IgD-negative memory B cell (primary cell): ENCODE data around the gene CDKN3. TPM values are rescaled to one million over a fixed set of nuclear protein-coding genes. Genes with fewer than 3 reads are reported as not detected.

Experiments used
- H3K27ac Mint-ChIP-seq, 3 donors: one replicate each; pipeline ENCODE4 v1.8.0; 2020 to 2022; ENCODE audit warnings: mild to moderate bottlenecking in 3 of 3, mixed read lengths in 3 of 3, moderate library complexity in 1 of 3
- H3K27me3 Mint-ChIP-seq: one replicate; pipeline ENCODE4 v1.8.0; 2021; ENCODE audit warnings: mixed read lengths
- H3K36me3 Mint-ChIP-seq: one replicate; pipeline ENCODE4 v1.8.0; 2020; ENCODE audit warnings: mild to moderate bottlenecking, mixed read lengths
- H3K4me1 Mint-ChIP-seq, 3 donors: one replicate each; pipeline ENCODE4 v1.8.0; 2020 to 2022; ENCODE audit warnings: mixed read lengths in 3 of 3, mild to moderate bottlenecking in 1 of 3
- H3K4me3 Mint-ChIP-seq, 4 donors: one replicate each; pipeline ENCODE4 v1.8.0; 2020 to 2022; ENCODE audit warnings: mild to moderate bottlenecking in 4 of 4, mixed read lengths in 4 of 4, moderate library complexity in 3 of 4
- H3K9me3 Mint-ChIP-seq, 3 donors: one replicate each; pipeline ENCODE4 v1.8.0; 2020 to 2021; ENCODE audit warnings: mixed read lengths in 3 of 3, mild to moderate bottlenecking in 1 of 3
- polyA plus RNA-seq: library from polyadenylated mRNA; unstranded; fragments of 300-500 nt; fragmentation: Illumina TruSeq; gene quantifications from one replicate; pipeline ENCODE4 v1.2.3, GENCODE V29; 2021

The CDKN3 gene, protein sequence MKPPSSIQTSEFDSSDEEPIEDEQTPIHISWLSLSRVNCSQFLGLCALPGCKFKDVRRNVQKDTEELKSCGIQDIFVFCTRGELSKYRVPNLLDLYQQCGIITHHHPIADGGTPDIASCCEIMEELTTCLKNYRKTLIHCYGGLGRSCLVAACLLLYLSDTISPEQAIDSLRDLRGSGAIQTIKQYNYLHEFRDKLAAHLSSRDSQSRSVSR
- polyA plus RNA-seq: not detected

DNA sequence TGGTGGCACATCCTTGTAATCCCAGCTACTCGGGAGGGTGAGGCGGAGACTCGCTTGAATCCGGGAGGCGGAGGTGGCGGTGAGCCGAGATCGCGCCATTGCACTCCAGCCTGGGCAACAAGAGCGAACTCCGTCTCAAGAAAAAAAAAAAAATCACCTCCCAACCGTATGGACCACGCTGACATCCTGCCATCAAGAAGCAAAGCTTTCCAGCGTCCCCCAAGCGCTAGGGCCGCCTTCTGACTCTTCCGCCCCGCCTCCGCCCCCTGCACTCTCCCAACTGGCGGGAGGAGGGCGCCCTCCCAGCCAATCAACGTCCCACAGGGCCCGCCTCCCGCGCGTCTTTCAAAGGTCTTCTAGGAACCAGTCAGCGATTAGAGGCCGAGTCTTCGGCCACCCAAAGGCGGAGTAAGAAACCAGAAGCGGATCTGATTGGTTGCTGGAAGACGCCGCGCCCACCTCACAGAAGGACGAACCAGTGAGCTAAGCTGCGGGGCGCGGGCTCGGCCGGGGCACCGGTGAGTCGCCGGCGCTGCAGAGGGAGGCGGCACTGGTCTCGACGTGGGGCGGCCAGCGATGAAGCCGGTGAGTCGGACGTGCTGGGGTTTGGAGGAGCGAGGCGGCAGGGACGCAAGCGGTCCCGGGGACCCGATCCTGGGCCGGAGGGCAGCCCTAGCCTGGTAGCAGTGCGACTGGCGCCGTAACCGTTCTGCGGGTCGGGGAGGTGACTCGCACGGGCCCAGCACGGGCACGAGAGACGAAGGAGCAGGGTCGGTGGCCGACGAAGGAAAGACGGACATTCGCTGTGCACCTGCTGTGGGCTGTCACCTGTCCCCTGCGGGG lies at the start of gene CDKN3:
CDKN3 (plus strand) TSS at position 515 of the 843 bp plus-strand sequence; CDS start at position 577, 62 bp downstream.
- peak within 1 kb of the TSS; percentile 88 to 94 (median 91) for H3K4me3 Mint-ChIP-seq
- H3K36me3 Mint-ChIP-seq: no peaks in the 10 kb centered on the region
- no peaks in the 10 kb centered on the region for H3K27me3 Mint-ChIP-seq
- H3K4me1 Mint-ChIP-seq: peaks cover 6 to 17% (median 11%) of the 10 kb centered on the region in 3 donors
- H3K9me3 Mint-ChIP-seq: no peaks in the 10 kb centered on the region
- peak within 1 kb of the TSS; percentile 71 to 92 (median 88) for H3K27ac Mint-ChIP-seq

DNA sequence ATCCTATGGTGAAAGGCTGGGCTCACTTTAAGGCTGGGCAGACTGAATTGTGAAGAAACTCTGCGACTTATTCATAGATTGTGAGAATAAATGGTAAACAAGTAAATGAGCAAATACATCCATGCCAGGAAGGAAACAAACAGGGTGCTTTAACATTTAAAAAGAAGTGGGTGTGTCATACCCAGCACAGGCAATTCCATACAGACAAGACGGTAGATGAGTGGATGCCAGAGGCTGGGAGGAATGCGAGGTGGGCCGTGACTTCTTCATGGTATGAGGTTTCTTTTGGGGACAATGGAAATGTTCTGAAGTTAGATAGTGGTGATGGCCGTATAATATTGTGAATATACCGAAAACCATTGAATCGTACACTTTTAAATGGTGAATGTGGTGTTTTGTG lies 49.8 kb upstream of the CDKN3 start:
- peaks cover 0 to 6% (median 0%) of the 10 kb centered on the region in 3 donors for H3K4me1 Mint-ChIP-seq
- peaks cover 14% of the 10 kb centered on the region for H3K27me3 Mint-ChIP-seq
- H3K9me3 Mint-ChIP-seq: peaks cover 0 to 2% (median 0%) of the 10 kb centered on the region in 3 donors
- H3K4me3 Mint-ChIP-seq: no peak overlapping the region
- no peak overlapping the region for H3K27ac Mint-ChIP-seq
- no peaks in the 10 kb centered on the region for H3K36me3 Mint-ChIP-seq

DNA sequence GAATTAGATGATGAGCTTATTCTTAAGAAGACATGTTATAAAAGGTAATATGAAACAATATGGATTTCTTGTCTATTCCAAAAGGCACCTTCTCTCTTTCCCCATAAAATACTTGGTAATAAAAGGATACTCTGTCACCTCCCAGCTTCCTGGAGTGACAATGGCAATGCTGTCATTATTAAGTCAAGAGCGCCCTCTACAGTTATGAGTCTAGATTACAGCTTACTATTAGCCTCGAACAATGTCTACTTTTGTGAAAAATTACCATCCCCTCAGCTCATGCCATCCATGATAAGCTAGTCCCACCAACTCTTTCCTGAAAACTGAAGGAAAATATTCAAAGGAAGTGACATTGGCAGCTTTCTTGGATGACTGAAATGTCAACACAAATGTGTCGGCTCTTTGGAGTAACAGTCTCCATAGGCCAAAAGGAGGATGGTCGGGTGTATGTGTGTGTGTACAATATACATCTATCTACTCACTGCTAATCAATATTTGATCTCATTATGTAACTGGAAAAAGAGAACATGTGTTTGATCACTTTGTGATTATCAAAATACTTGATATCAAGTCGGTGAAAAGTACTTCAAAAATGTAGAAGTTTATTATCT lies 48.7 kb upstream of the CDKN3 start:
- Mint-ChIP-seq H3K36me3 (no peaks in the 10 kb centered on the region), H3K27me3 (peaks cover 14% of the 10 kb centered on the region), H3K9me3 (peaks cover 0 to 2% (median 0%) of the 10 kb centered on the region in 3 donors), H3K27ac (no peak overlapping the region), H3K4me3 (no peak overlapping the region), H3K4me1 (peaks cover 0 to 6% (median 0%) of the 10 kb centered on the region in 3 donors)

DNA sequence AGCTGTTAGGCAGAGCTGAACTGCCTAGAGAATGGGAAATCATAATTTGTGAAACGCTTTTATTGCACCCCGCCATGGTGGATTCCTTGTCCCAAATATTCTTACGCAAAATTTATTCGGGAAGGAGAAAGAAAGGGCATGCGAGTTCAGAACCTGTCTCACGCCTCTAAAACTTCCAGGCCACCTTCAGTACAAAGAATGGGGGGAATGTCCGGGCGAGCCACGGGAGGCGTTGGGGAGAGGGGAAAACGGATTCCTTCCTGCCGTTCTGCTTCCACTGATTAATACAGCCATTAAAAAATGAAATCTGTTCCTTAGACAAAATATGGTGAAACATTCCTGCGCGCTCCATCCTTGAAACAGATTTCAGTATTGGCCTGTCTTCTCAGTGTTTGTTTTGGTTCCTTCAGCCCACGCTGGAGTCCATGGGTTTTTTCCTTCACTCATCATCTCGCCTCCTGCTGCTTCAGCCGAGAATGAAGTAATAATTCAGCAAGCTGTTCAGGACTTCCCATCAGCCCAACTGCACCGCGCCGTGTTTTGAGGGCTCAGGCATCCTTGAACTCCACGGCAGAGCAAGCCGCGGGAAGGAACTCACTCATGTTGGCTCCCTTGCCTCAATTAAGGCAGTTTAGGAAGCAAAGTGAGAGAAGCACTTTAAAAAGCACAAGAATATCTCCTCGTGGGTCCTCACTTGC lies 47.7 kb upstream of the CDKN3 start:
- H3K27me3 Mint-ChIP-seq: peaks cover 14% of the 10 kb centered on the region
- no peak overlapping the region for H3K27ac Mint-ChIP-seq
- peaks cover 0 to 2% (median 0%) of the 10 kb centered on the region in 3 donors for H3K9me3 Mint-ChIP-seq
- no peaks in the 10 kb centered on the region for H3K36me3 Mint-ChIP-seq
- H3K4me1 Mint-ChIP-seq: peaks cover 0 to 6% (median 0%) of the 10 kb centered on the region in 3 donors
- no peak overlapping the region for H3K4me3 Mint-ChIP-seq

- Mint-ChIP-seq H3K4me3 (no peak overlapping the region), H3K36me3 (no peaks in the 10 kb centered on the region), H3K9me3 (peaks cover 1 to 6% (median 2%) of the 10 kb centered on the region in 3 donors), H3K27ac (no peak overlapping the region), H3K27me3 (peaks cover 18% of the 10 kb centered on the region), H3K4me1 (peaks cover 0 to 3% (median 0%) of the 10 kb centered on the region in 3 donors)
Observed at GRCh38 chr14:54349713-54350112, 47.1 kb upstream of the CDKN3 start.

DNA sequence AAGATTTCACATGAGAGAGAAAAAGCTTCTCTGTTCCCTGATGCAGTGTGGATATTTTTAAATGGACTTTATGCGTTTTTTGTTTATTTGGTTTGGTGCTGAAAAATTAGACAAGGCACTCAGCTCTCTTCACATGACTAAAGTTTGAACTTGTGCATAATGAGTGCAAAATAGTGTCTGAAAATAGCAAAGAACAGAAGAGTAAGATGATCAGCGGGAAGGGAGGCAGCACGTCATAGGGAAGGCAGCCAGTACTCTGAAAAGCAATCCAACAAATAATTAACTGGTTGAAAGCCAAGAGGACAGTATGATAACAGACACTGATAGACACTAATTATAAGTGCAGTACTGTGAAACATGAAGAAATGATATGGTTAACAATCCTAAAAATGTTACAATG lies 46.6 kb upstream of the CDKN3 start:
- H3K36me3 Mint-ChIP-seq: no peaks in the 10 kb centered on the region
- no peaks in the 10 kb centered on the region for H3K4me1 Mint-ChIP-seq
- H3K9me3 Mint-ChIP-seq: peaks cover 5 to 6% (median 6%) of the 10 kb centered on the region in 3 donors
- peaks cover 20% of the 10 kb centered on the region for H3K27me3 Mint-ChIP-seq
- H3K27ac Mint-ChIP-seq: no peak overlapping the region
- no peak overlapping the region for H3K4me3 Mint-ChIP-seq

DNA sequence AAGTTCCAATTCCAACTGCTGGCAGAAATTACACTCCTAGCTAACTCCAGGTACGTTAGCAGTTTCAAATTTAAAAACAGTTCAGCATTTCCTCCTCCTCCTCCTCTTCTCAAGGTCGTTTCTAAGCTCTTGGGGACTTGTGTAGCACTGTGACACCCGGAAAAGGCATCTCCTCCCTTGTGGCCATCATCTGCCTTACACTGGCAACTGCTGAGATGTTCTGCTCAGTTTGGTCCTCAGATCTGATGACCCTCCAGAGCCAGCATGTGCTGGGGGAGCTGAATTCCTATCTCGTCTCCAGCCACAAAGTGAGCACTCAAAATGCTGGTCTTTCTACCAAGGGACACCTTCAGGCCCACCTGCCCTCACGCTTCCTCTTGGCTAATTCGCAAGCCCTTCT lies 43.5 kb upstream of the CDKN3 start:
- Mint-ChIP-seq H3K36me3 (no peaks in the 10 kb centered on the region), H3K4me1 (no peaks in the 10 kb centered on the region), H3K4me3 (no peak overlapping the region), H3K27ac (no peak overlapping the region), H3K27me3 (peaks cover 20% of the 10 kb centered on the region), H3K9me3 (peaks cover 5 to 6% (median 6%) of the 10 kb centered on the region in 3 donors)

- H3K4me3 Mint-ChIP-seq: peak overlapping the region in 1 of 4 donors; percentile 54
- no peaks in the 10 kb centered on the region for H3K4me1 Mint-ChIP-seq
- no peaks in the 10 kb centered on the region for H3K36me3 Mint-ChIP-seq
- H3K27ac Mint-ChIP-seq: no peak overlapping the region
- H3K27me3 Mint-ChIP-seq: peaks cover 22% of the 10 kb centered on the region
- H3K9me3 Mint-ChIP-seq: peaks cover 5 to 6% (median 6%) of the 10 kb centered on the region in 3 donors
Observed at GRCh38 chr14:54353694-54354093, 43.1 kb upstream of the CDKN3 start.

DNA sequence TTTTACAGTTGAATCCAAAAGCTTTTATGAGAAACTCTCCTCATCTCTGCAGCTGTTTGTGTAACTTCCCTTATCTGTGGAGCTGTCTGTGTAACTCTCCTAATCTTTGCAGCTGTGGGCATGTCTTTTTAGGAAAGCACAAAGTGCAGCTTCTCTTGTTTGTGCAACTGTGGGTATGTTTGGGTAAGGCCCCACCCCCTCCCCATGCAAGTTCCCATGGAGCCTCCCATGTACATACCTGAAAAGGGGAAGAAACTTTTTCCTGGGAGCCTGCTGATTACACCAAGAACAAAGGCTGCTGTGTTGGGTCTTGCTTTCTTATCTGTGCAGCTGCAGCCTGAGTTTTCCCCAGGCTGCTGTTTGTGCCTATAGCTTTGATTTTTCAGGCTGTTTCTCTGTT lies 42.7 kb upstream of the CDKN3 start:
- Mint-ChIP-seq H3K27me3 (peaks cover 22% of the 10 kb centered on the region), H3K4me3 (peak overlapping the region in 1 of 4 donors; percentile 54)

DNA sequence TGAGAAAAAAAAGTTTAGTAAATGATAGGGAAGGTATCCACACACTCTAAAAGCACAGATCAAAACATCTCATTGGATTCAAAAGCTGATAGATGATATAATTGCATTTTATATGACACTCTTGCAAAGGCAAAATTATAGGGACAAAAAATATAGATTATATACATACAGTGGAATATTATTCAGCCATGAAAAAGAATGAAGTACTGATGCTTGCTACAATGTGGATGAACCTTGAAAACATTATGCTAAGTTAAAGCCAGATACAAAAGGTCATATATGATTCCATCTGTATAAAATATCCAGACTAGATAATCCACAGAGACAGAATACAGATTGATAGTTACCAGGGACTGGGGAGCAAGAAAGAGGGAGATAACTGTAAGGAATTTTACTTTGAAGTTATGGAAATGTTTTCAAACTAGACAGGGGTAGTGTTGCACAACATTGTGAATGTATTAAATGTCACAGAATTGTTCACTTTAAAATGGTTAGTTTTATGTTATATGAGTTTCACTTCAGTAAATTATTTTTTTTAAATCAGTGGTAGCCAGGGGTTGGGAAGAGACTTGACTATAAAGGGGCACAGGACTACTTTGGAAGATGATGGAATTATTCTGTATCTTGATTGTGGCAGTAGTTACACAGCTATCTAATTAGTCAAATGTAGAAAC lies 41.7 kb upstream of the CDKN3 start:
- peaks cover 17% of the 10 kb centered on the region for H3K27me3 Mint-ChIP-seq
- H3K4me1 Mint-ChIP-seq: no peaks in the 10 kb centered on the region
- H3K36me3 Mint-ChIP-seq: peaks cover 2% of the 10 kb centered on the region
- no peak overlapping the region for H3K27ac Mint-ChIP-seq
- no peak overlapping the region for H3K4me3 Mint-ChIP-seq
- peaks cover 5 to 8% (median 6%) of the 10 kb centered on the region in 3 donors for H3K9me3 Mint-ChIP-seq

More for the DNA sequence above, 42.7 kb upstream of the CDKN3 start:
- H3K36me3 Mint-ChIP-seq: no peaks in the 10 kb centered on the region
- peaks cover 5 to 6% (median 6%) of the 10 kb centered on the region in 3 donors for H3K9me3 Mint-ChIP-seq
- no peak overlapping the region for H3K27ac Mint-ChIP-seq
- no peaks in the 10 kb centered on the region for H3K4me1 Mint-ChIP-seq

DNA sequence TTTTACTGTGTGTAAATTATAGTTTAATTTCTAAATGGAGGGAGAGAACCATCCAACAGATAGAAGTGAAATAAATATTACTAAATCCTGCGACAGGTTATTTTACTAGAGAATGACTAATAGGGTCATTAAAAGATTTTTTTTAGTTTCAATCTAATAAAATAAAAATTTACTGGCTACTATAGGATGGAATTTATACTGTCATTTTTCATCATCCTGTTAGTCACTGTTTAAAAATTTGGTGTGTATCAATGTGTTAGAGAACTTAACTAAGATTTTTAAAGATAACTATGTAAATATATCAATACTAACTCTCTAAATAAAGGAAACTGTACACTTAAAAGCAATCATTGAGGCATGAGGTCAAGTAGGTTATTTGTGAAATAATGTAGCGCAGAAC lies 41.1 kb upstream of the CDKN3 start:
- Mint-ChIP-seq H3K36me3 (peaks cover 2% of the 10 kb centered on the region), H3K27ac (no peak overlapping the region), H3K9me3 (peaks cover 5 to 8% (median 6%) of the 10 kb centered on the region in 3 donors), H3K27me3 (peaks cover 14% of the 10 kb centered on the region), H3K4me1 (no peaks in the 10 kb centered on the region), H3K4me3 (no peak overlapping the region)

GRCh38 chr14:54356172-54356571 lies 40.6 kb upstream of the CDKN3 start:
- H3K9me3 Mint-ChIP-seq: peaks cover 5 to 8% (median 6%) of the 10 kb centered on the region in 3 donors
- peaks cover 2% of the 10 kb centered on the region for H3K36me3 Mint-ChIP-seq
- H3K27ac Mint-ChIP-seq: no peak overlapping the region
- H3K27me3 Mint-ChIP-seq: peaks cover 14% of the 10 kb centered on the region
- no peak overlapping the region for H3K4me3 Mint-ChIP-seq
- H3K4me1 Mint-ChIP-seq: no peaks in the 10 kb centered on the region

GRCh38 chr14:54360667-54361066 lies 36.1 kb upstream of the CDKN3 start:
- Mint-ChIP-seq H3K9me3 (peaks cover 0 to 2% (median 0%) of the 10 kb centered on the region in 3 donors), H3K4me3 (no peak overlapping the region)

DNA sequence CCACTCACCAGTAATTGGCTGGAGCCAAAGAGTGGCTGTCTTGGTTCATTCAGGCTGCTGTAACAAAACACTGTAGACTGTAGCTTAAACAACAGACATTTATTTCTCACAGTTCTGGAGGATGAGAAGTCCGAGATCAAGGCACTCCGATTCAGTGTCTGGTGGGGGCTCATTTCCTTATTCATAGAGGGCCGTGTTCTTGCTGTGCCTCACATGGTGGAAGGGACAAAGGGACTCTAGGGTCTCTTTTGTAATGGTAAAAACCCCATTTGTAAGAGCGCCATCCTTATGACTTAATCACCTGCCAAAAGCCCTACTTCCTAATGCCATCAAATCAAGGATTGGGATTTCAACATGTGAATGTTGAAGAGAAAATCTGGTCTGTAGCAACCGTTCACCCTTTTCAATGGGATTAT lies 34.7 kb upstream of the CDKN3 start:
- no peak overlapping the region for H3K27ac Mint-ChIP-seq
- H3K4me3 Mint-ChIP-seq: no peak overlapping the region
- H3K4me1 Mint-ChIP-seq: peaks cover 0 to 6% (median 4%) of the 10 kb centered on the region in 3 donors
- peaks cover 5% of the 10 kb centered on the region for H3K27me3 Mint-ChIP-seq
- peaks cover 2% of the 10 kb centered on the region for H3K36me3 Mint-ChIP-seq
- H3K9me3 Mint-ChIP-seq: peaks cover 0 to 2% (median 0%) of the 10 kb centered on the region in 3 donors

More at GRCh38 chr14:54360667-54361066, 36.1 kb upstream of the CDKN3 start:
- H3K27me3 Mint-ChIP-seq: peaks cover 5% of the 10 kb centered on the region
- H3K4me1 Mint-ChIP-seq: peaks cover 0 to 4% (median 4%) of the 10 kb centered on the region in 3 donors
- H3K27ac Mint-ChIP-seq: no peak overlapping the region
- peaks cover 2% of the 10 kb centered on the region for H3K36me3 Mint-ChIP-seq
